Stimulated activated CD8-positive, alpha-beta memory T cell treated with anti-CD3 and anti-CD28 coated beads, Interleukin-12 subunit alpha, Interleukin-12 subunit beta, amount 100 ng/mL, for 24 hours (primary cell): Measurements from ENCODE around the gene SYNE1.
"Not testable (repeated sequence)": the region's sequence is repeated elsewhere in the genome, so short reads cannot be mapped to it uniquely, and the experiment has no call there.

Experiments used
- DNase-seq: peaks from one replicate; pipeline ENCODE4 v3.0.0-alpha.2; 2020; ENCODE audit errors: extremely low read depth

Gene SYNE1

DNA sequence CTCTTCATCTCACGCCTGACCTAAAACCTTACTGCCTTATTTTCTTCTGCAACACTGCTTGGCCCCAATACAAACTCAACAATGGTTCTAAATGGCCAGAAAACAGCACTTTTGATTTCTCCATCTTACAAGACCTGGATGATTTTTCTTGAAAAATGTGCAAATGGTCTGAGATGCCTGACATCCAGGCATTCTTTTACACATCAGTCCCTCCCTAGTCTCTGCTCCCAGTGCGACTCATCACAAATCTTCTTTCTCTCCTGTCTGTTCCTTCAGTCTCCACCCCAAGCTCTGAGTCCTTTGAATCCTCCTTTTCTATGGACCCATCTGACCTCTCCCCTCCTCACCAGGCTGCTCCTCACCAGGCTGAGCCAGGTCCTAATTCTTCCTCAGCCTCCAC, 145.7 kb downstream of the SYNE1 start:
- DNase-seq, result not testable (repeated sequence)

DNA sequence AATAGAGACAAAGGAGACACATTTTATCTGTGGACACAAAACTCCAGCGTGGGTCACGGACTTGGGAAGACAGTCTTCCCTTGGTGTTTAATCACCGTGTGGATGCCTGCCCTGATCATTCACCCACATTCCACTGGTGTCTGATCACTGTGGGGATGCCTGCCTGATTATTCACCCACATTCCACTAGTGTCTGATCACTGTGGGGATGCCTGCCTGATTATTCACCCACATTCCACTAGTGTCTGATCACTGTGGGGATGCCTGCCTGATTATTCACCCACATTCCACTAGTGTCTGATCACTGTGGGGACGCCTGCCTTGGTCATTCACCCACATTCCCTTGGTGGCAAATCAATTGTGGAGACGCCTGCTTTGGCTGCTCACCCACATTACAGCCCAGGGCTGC, 146.2 kb downstream of the SYNE1 start:
- DNase-seq, result not testable (repeated sequence)

DNA sequence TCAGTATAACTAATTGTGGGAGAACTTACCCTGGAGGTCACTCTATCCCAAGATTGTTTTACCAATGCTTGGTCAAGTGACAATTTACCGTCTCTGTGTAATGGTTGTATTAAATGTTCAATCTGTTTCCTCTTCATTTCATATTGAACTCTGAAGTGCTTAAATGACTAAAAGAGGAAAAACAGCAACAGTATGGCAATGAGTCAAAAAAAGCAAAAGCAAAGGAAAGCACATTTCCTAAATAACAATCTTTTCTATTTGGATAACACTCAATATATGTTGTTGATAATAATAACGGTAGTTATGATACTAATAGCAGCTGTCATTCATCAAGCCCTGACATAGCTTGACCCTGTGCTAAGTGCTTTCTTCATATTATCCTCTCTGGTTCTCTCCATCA, 152.4 kb downstream of the SYNE1 start:
- no peak for DNase-seq

DNA sequence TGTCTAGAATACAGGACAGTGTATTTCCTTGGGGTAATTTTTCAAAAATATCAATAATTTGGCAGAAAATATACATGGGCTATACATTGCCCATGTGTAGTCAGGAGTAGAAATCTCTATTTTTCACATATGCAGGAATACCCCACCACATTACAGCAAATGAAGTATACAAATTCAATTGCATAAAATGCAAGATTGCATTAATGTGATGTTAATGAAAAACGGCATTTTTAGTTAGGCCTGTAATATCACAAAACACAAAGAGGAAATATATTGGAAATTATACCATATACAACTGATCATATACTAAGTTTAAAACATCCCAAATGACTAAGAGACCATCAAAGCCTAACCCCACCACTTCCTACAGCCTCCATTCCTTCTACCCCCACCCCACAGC, 154.9 kb downstream of the SYNE1 start:
- DNase-seq, result no peak

DNA sequence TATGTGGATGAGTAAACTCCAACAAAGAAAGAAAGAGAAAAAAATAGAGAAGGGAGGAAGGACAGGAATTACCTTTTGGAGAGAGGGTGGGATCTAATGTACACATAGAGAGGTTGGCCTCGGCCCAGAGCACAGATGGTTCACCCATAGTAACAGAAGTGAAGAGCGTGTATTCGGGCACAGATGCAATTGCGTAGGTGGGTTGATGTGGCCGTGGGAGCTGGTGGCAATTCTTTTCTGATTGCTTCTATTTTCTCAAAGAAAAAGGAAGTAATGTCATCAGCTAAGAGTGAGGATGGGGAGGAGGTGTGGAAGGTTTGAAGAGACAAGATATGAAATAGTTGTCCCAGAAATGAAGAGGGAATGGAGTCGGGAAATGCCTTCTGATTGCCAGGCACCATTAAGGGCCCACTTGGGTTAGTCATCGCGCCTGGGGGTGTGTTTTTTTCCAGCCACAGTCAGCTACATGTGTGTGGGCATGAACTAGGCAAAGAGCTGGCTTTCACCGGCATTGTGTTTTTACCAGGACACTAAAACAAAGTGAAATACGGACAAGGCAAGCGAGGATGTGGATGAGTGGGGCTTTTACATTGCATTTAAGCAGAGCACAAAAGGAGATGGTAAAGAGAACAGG, 158.7 kb downstream of the SYNE1 start:
- DNase-seq, result no peak

DNA sequence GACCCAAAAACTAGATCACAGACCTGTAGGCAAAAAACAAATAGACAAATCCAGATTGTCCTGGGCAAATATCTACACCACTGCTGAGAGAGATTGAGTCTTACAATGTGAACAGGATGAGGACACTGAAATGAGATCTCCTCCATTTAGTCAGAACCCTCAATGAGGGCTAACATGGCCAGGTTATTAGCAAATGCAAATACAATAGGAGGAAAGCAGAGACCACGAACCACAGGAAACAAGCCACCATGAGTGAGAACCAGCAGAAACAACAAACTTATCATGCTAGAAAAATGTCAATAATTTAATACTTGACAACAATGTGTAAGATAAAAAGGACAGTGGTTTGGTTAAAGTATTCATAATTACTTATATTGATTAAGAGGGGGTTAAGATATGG, 162.8 kb downstream of the SYNE1 start:
- no peak for DNase-seq

DNA sequence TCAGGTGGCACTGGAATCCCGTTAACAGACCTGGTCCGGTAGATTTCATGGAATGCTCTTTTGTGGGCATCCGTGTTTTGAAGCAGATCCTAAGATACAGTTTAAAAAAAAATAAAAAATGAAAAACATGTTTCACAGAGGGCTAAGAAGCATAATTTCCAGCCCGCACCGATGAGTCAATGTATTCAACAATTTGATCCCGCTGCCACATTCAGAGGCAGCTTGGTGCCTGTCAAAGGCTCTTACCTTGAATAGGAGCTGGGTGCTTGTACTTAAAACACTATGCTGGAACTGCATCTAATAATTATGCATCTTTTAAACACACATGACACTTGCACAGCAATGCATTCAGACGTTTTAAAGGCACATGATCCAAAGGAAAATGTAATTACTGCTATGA, 164.8 kb downstream of the SYNE1 start:
- no peak for DNase-seq

DNA sequence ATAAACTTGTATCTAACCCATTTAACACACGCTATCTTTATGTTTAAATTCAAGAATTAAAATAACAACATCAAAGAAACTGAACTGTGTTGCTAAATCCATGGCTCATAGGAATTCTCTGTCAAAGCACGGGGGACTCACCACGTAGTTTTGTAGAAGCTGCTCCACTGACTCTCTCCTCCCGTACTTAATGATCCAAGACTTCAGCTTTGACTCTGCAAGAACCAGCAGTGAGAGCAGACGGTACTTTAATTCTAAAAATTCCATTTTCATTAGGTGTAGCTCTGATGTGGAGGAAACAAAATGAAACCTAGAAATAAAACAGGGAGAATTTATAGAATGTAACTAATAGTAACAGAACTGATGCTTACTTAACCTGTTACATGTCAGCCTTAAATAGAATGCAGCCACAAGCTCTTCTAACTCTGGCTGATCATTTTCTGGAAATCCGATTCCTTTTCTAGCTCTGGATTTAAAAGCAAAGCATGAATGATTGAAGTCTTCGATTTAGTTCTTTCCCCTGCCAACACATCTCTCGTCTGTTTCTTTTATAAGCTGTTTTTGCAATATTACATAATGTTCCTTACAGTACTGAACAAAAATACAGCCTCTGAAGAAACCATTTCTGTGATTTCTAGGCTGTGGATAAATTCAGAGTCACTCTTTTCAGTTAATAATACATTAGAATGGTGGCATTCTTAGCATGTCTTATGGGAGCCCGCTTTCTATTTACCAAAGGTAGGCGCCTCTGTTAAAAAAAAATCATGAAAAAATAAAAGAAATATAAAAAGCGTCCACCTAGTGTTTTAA, 165.5 kb downstream of the SYNE1 start:
- no peak for DNase-seq

DNA sequence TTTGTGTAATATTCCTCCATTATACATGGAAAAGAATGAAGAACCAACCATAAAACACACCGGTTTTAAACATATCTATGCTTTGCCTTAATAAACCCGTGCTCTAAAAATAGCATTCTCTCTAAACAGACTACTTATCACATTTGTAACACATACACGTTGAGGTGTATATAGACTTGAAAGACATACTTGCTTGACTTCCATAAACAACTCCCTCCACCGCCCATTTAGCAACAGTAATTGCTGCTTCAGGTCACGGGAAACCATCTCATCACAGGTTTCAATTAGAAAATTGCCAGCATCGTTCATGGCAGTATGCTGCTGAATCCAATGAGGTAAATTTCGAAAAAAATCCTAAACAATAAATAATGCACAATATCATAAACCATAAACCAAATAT, 174.0 kb downstream of the SYNE1 start:
- no peak for DNase-seq

DNA sequence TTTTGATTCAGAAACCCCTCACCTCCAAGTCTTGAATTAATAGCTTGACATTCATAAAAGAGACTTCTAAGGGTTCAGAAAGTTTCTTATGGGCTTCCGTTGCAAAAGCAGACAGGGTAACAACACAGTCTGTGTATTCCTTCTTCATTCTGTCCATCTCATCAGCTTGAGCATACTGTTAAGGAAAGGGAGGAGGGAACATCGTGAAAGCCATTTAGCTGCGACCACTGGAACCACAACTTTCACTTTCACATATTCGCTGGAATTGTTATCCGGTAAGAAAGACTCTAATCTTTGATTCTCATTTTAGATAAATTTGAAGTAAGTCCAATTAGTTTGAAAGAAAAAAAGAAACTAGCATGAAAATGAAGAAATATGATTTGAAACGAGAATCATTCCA, 174.4 kb downstream of the SYNE1 start:
- no peak for DNase-seq

DNA sequence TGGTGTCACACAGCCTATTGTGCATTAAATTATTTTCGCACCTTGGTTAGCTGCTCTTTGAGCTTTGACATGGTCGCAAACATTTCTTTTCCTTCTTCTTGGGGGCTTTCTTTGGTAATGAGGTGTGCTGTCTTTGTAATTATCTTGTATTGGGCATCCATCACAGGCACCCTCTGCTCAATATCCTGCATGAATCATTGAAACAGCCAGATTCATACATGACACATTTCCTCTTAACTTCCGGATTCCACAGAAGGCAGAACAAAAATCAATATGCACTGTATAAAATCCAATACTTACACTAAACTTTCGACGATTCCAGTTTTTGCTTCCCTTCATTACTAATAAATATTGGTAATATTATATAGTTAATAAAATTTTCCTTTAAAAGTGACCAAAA, 175.6 kb downstream of the SYNE1 start:
- DNase-seq, result no peak

DNA sequence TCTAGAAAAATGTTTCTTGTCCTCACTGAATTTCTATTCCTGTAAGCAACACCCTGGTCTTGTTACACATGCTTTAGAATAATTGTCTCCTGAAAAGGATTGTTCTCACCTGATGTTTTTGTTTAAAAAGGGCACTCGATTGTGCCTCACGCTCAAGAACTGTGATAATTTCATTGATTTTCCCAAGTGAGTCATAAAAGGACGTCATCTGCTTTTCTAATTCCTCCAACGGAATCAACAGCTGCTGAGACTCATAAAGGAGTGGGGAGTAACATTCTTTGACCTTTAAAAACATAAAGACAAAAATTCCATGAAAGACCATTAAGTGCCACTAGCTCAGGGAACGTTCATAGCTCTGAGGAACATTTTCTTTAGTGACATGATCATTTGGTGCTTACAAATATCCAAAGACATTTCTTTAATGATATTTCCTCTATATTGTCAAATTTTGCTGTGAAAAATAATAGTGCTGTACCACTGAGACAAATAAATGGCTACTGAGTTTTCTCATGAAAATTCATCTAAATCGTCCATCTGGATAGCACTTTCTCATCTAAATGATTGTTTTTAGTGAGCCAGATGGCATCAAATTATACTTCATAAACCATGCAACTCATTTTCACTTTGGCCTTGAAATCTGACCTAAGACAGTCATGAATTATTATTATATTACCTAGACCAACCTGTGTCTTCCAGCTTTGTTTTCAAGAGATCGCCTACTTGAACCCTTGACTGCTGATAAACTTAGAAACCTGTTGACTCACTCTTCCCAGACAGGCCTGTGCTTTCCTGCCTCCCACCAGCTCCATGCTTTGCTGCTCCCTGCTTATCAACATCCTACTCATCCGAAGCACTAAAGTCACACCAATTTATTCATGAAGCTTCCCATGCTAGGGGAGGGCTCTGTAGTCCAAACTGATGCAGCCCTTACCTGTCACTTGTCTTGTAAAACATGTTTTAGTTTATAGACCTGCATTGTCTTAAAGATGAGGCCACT, 178.2 kb downstream of the SYNE1 start:
- DNase-seq, result no peak

DNA sequence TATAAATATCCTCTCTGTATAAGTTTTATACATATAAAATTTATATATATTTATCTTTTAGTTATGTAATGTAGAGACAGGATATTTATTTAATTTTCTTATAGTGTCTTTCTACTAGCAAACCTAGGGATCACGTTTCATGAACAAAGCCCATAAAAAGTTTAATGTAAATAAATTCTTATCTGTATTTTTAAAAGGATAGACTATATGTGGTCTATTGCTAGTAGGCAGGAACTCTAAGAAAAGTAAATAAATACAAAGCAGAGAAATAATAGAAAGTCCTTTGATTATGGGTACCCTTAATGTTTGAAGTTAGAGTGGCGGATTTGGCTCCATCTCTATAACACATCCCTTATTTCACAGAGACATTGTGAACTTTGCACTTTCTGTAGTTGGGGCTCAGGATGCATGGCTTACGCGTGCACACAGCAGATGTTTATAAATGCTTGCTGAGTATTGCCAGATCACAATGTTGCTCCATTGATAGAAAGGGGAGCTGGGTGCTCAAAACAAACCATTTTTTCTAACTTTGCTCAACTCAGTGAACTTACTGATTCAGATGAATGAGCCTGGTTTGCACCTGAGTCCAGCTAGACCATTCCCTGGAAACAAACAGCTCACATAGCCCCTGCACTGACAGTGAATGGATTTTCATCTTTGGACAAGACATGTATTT, 179.1 kb downstream of the SYNE1 start:
- no peak for DNase-seq

DNA sequence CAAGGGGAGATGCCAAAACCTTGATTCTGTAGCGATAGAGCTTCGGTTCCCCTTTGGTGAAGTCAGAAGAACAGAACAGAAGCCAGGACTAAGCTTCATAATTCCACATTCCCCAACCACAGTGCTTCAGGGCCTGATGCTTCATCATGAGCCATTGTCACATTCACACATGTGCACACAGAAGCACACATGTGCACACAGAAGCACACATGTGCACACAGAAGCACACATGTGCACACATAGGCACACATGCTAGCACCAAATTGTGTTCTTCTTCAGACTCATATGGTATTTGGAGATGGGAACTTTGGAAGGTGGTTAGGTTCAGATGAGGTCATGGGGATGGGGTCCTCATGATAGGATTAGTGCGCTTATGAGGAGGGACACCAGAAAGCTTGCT, 183.2 kb downstream of the SYNE1 start:
- DNase-seq, result no peak

DNA sequence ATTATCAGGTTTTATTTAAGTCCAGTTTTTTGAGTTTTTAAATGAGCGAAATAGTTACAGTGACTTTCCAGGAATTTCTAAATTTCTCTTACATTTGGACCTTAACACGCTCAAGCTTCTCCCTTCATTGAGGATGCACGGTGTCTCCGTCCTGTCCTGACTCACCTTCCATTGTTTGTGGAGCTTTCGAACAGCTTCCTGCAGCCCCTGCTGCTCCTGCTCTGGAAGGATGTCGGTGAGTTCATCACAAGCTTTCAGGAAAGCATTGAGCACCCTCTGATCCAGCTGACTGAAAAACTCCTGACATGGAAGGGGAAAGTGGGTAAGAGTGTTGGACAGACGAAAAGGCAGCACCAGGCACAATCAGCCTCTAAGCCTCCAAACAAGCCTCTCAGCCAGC, 183.7 kb downstream of the SYNE1 start:
- no peak for DNase-seq

DNA sequence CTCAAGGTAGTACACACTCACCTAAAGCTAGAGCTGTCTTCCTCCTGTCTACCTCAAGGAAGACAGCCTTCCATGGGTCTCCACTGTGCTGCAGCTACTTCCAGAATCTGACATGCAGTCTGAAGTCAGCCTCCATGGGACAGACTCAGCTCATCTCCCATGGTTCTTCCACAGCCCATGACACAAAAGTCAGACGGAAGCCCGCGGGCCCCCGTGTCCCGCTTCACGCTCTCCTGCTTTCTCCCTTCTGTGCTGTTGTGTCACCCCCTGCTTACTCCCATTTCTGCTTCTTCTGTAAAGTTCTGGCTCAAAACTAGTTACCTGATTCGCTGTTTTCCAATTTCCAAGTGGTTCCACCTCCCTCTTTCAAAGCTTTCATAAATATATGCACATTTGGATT, 184.5 kb downstream of the SYNE1 start:
- no peak for DNase-seq

DNA sequence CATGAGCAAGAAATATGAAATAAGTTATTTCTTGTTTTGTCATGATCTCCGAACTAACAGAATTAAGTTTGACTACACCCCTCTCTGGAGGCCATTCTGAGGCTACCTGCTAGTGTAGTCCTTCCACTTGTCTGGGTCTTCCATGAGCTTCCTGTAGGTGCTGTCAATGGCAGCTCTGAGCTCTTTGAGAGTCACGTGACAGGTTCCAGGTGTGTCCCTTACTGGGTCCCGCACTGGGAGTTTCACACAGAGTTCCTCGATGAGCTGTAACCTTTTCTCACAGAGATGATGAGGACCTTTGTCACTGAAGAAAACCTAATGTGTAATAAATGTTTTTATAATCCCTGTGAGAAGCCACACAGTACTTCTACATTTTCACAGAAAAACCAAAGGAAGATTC, 186.6 kb downstream of the SYNE1 start:
- no peak for DNase-seq

DNA sequence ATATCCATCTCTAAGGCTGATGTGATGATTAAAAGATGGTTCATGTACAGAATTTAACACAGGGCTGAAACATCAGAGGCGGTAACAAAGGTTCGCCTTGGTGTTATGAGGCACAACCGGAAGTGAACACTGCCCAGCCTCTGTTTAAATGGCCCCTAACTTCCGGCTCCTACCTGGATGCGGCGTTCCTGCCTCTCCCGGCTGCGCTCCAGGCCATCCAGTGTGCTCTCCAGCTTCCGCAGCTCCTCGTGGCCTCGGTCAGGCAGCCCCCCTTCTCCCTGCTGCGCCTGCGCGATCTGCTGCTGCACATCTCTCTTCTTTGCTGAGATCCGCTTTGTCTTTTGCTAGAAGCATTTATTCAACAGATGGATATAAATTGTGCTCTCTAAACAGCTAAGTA, 195.3 kb downstream of the SYNE1 start:
- no peak for DNase-seq

DNA sequence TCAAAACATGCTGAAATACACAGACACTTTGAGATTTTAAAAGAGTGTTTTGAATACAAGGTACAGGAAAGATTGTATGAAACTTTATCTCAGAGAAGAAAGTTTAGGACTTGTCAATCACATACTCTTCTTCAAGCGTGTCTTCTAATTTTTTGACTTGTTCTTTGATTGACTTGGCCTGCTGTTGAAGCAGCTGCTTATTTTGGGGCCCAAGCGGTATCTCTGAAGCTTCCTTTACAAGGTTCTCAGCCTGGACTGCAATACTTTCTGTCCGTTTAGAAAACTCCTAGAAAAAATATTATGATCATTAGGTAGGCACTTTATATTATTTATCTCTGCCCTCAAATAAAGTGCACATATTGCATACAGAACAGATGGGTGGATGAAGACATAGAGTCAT, 201.3 kb downstream of the SYNE1 start:
- DNase-seq, result no peak

DNA sequence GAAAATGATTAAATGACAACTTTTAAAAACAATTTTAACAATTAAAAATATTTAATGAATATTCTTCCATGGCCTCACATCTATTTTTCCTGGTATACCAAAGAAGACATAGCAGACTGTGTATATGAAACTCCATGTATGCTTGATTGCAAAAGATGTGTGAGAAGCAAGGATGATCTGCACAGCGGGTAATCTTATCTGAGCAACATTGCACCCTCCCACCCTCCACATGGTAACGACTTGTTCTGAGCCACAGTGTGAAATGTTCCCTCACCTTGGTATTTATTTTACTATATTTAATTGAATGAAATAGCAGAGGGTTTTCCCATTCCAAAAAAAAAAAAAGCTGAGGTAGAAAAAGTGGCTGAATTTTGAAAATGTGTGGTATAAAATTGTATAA, 204.4 kb downstream of the SYNE1 start:
- DNase-seq, result no peak

DNA sequence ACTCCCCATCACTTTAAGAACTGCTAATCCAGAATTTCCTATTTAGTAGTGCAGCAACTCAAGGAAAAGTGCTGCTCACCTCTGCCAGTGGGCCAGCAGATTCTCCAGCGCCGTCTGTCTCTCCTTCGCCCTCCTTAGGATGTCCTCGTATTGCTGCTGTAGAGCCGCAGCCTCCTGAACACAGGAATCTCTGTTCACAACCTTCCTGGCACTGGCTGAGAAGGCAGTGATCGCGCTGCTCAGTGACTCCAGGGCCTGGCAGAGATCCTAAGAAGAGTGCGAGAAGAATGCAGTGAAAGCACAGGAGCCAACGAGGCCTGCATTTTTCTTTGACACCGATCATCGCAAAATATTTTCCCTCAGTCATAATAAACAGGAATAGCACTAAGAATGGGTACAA, 209.0 kb downstream of the SYNE1 start:
- no peak for DNase-seq

DNA sequence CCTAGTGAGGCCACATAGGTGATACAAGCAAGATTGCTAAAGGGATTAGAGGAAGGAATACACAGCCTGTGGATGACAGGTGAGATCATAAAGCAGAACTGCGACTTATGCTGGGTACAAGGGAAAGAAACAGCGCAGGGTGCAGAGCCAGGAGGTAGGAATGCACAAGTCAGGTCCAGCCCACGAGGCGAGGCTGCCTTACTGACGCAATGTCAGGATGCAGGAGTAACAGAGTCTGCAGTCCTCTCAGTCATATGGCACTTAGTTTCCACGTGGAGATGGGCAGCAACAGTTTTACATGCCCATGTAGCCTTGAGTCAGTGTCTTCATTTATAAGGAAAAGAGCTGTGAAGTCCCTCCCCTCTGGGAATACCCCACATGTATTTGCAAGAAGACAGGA, 210.9 kb downstream of the SYNE1 start:
- DNase-seq, result no peak
